Thyroid gland (tissue), 4 donors: ENCODE measurements around the gene MYBL2.

Experiments
- POLR2A ChIP-seq, 2 donors: fragments of 450-650 bp; IDR thresholded peaks; one replicate each; pipeline ENCODE4 v1.6.1; 2017; ENCODE audit warnings: antibody characterized with exemption in 2 of 2, mild to moderate bottlenecking in 2 of 2, moderate library complexity in 1 of 2
- TF ChIP-seq, protein P1 (sequence below), 6 experiments: fragments of 200-600 bp in 3 of 6; fragments of 450-650 bp in 3 of 6; sonication (generic) in 3 of 6; IDR thresholded peaks; one replicate each; pipeline ENCODE4 v1.5.1; 2016 to 2019; ENCODE audit warnings: antibody characterized with exemption in 6 of 6, mild to moderate bottlenecking in 2 of 6, inconsistent platforms in 1 of 6, moderate library complexity in 1 of 6

DNA sequence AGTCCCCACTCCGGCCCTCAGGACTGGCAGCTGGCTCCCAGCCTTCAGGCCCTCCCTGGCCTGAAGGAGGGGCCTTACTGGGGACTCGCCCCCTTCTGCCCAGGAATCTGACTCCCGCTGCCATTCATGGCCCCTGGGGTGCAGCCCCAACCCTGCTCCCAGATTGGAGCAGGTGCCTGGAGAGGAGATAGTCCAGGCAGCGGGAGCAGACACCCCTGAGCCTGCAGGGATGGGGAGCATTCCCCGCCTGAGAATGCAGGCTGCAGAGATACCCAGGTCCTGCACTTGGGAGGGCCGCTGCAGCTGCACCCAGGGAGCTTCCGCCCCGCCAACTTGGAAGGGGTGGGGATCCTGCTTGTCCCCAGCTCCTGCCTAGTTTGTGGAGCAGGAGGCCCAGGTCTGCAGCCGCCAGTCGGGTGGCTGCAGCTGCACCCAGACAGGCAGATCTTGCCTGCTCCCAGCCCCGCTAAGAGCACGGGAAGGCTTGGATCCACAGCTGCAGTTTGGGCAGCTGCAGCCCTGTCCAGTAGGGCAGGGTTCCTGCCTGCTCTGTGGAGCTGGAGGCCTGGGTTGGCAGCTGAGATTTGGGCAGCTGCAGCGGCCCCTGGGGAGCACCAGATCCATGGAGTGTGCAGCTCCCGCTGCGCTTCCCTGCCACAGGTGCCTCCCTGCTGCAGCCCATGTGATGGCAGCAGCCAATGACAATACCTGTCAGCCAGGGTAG, 54.7 kb downstream of the MYBL2 start:
- TF ChIP-seq, protein P1, sequence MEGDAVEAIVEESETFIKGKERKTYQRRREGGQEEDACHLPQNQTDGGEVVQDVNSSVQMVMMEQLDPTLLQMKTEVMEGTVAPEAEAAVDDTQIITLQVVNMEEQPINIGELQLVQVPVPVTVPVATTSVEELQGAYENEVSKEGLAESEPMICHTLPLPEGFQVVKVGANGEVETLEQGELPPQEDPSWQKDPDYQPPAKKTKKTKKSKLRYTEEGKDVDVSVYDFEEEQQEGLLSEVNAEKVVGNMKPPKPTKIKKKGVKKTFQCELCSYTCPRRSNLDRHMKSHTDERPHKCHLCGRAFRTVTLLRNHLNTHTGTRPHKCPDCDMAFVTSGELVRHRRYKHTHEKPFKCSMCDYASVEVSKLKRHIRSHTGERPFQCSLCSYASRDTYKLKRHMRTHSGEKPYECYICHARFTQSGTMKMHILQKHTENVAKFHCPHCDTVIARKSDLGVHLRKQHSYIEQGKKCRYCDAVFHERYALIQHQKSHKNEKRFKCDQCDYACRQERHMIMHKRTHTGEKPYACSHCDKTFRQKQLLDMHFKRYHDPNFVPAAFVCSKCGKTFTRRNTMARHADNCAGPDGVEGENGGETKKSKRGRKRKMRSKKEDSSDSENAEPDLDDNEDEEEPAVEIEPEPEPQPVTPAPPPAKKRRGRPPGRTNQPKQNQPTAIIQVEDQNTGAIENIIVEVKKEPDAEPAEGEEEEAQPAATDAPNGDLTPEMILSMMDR (IDR thresholded peaks at IDR 0.05): no peak
- TF ChIP-seq POLR2A (IDR thresholded peaks at IDR 0.05): no peak
